Activated CD8-positive, alpha-beta T cell treated with anti-CD3 and anti-CD28 coated beads, Interleukin-2, amount 10 ng/mL, durations not matched to agents 7 days and 5 days (primary cell): ENCODE measurements around the gene DHRSX. TPM values are rescaled to one million over a fixed set of nuclear protein-coding genes. Genes with fewer than 3 reads are reported as not detected.
"Not testable (repeated sequence)": the region's sequence is repeated elsewhere in the genome, so short reads cannot be mapped to it uniquely, and the experiment has no call there.

ENCODE experiments used
- ATAC-seq: fragments of 150-1000 bp; cut with Tn5 transposase; one replicate; pipeline ENCODE4 v1.10.0; 2021; ENCODE audit warnings: moderate library complexity
- CTCF ChIA-PET: fragments of 350-600 bp; sonication (Branson Sonifier 250); formaldehyde crosslinking; loops from one replicate; lab custom pipeline; 2021; ENCODE audit warnings: antibody characterized with exemption; lab: Charles Lee
- POLR2A ChIA-PET: fragments of 350-600 bp; sonication (Branson Sonifier 250); formaldehyde crosslinking; loops from one replicate; lab custom pipeline; 2021; ENCODE audit warnings: antibody characterized with exemption; lab: Charles Lee
- DNase-seq: peaks from one replicate; pipeline ENCODE4 v3.0.0-alpha.2; 2020
- H3K27ac Mint-ChIP-seq: one replicate; pipeline ENCODE4 v1.8.0; 2021; ENCODE audit warnings: mild to moderate bottlenecking, mixed read lengths
- H3K27me3 Mint-ChIP-seq: one replicate; pipeline ENCODE4 v1.8.0; 2021; ENCODE audit warnings: low read depth, mixed read lengths
- H3K36me3 Mint-ChIP-seq: one replicate; pipeline ENCODE4 v1.8.0; 2021; ENCODE audit warnings: low read depth, mixed read lengths
- H3K4me1 Mint-ChIP-seq: one replicate; pipeline ENCODE4 v1.8.0; 2021; ENCODE audit warnings: low read depth, mixed read lengths
- H3K4me3 Mint-ChIP-seq: one replicate; pipeline ENCODE4 v1.8.0; 2021; ENCODE audit warnings: mild to moderate bottlenecking, mixed read lengths
- H3K9me3 Mint-ChIP-seq: one replicate; pipeline ENCODE4 v1.8.0; 2022; ENCODE audit warnings: mixed read lengths; ENCODE audit not compliant: insufficient read depth
- total RNA-seq, 2 experiments: library from RNA; stranded (reverse); gene quantifications; one replicate each; pipeline ENCODE4 v1.2.3, GENCODE V29; 2021

Gene DHRSX
- total RNA-seq, 2 experiments from 2014 or later: 16.2 to 18.9 TPM

GRCh38 chrX:2434270-2435163 is 66.3 kb downstream of the DHRSX start:
- ChIA-PET CTCF (no interaction called here), POLR2A (no interaction called here)
- no peak for DNase-seq
- no peaks in the 10 kb centered on the region for H3K9me3 Mint-ChIP-seq
- no peaks in the 10 kb centered on the region for H3K27me3 Mint-ChIP-seq
- peaks cover 34% of the 10 kb centered on the region for H3K36me3 Mint-ChIP-seq
- H3K27ac Mint-ChIP-seq: no peak overlapping the region
- H3K4me3 Mint-ChIP-seq: no peak overlapping the region
- H3K4me1 Mint-ChIP-seq: no peaks in the 10 kb centered on the region
- no peak for ATAC-seq

- DNase-seq (no peak), ATAC-seq (no peak)
- H3K27ac Mint-ChIP-seq: no peak overlapping the region
- H3K9me3 Mint-ChIP-seq: peaks cover 3% of the 10 kb centered on the region
- no peaks in the 10 kb centered on the region for H3K4me1 Mint-ChIP-seq
- H3K36me3 Mint-ChIP-seq: peaks cover 38% of the 10 kb centered on the region
- CTCF ChIA-PET: no interaction called here
- H3K4me3 Mint-ChIP-seq: no peak overlapping the region
- H3K27me3 Mint-ChIP-seq: no peaks in the 10 kb centered on the region
- POLR2A ChIA-PET: no interaction called here
These were observed 68.4 kb downstream of the DHRSX start for GRCh38 chrX:2432298-2432863.

- no peak for ATAC-seq
- no peaks in the 10 kb centered on the region for H3K4me1 Mint-ChIP-seq
These were observed 70.4 kb downstream of the DHRSX start for GRCh38 chrX:2430265-2430825.

DNA sequence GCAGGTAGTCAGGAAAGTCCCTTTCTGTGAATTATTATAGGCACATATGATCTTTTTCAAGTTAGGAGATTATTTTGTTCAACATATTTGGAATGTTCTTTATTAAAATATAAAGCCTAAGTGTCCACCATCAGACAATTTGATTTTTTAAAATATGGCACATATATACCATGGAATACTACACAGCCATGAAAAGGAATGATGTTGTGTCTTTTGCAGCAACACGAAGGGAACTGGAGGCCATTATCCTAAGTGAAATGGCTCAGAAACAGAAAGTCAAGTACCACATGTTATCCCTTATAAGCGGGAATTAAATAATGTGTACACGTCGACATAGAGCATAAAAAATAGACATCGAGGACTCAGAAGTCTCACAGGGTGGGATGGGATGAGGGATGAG is 73.0 kb downstream of the DHRSX start:
- CTCF ChIA-PET: no interaction called here
- POLR2A ChIA-PET: no interaction called here
- no peak overlapping the region for H3K4me3 Mint-ChIP-seq
- peaks cover 55% of the 10 kb centered on the region for H3K36me3 Mint-ChIP-seq
- H3K27ac Mint-ChIP-seq: no peak overlapping the region
- H3K4me1 Mint-ChIP-seq: no peaks in the 10 kb centered on the region
- ATAC-seq (no peak), DNase-seq (no peak)
- no peaks in the 10 kb centered on the region for H3K27me3 Mint-ChIP-seq
- H3K9me3 Mint-ChIP-seq: peaks cover 3% of the 10 kb centered on the region

More at GRCh38 chrX:2430265-2430825, 70.4 kb downstream of the DHRSX start:
- no peak for DNase-seq
- Mint-ChIP-seq H3K27me3 (no peaks in the 10 kb centered on the region), H3K27ac (no peak overlapping the region), H3K9me3 (peaks cover 3% of the 10 kb centered on the region), H3K4me3 (no peak overlapping the region), H3K36me3 (peaks cover 46% of the 10 kb centered on the region)
- POLR2A ChIA-PET: no interaction called here
- CTCF ChIA-PET: no interaction called here

- POLR2A ChIA-PET: no interaction called here
- H3K27ac Mint-ChIP-seq: no peak overlapping the region
- CTCF ChIA-PET: no interaction called here
- no peaks in the 10 kb centered on the region for H3K4me1 Mint-ChIP-seq
- DNase-seq (no peak), ATAC-seq (no peak)
- H3K4me3 Mint-ChIP-seq: no peak overlapping the region
- peaks cover 50% of the 10 kb centered on the region for H3K36me3 Mint-ChIP-seq
- H3K27me3 Mint-ChIP-seq: no peaks in the 10 kb centered on the region
- H3K9me3 Mint-ChIP-seq: peaks cover 3% of the 10 kb centered on the region
These were observed 73.6 kb downstream of the DHRSX start for GRCh38 chrX:2427147-2427546.

DNA sequence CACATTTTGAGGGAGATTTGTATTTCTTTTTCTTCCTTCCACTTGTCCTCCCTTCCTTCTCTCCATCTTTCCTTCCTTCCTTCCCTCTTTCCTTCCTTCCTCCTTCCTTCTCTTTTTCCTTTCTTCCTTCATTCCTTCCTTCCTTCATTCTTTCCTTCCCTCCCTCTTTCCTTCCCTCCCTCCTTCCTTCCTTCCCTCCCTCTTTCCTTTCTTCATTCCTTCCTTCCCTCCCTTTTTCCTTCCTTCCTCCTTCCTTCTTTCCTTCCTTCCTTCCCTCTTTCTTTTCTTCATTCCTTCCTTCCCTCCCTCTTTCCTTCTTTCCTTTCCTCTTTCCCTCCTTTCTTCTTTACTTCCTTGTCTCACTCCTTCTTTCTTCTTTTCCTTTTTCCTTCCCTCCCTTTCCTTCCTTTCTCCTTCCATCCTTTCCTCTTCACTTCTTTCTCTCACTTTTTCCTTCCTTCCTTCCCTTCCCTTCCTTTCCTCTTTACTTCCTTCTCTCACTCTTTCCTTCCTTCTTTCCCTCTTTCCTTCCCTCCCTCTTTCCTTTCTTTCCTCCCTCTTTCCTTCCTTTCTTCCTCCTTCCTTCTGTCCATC is 74.4 kb downstream of the DHRSX start:
- Mint-ChIP-seq H3K4me3 (no peak overlapping the region), H3K27me3 (no peaks in the 10 kb centered on the region)
- CTCF ChIA-PET: no interaction called here

GRCh38 chrX:2425286-2426071 is 75.3 kb downstream of the DHRSX start:
- H3K36me3 Mint-ChIP-seq: peaks cover 54% of the 10 kb centered on the region
- no peaks in the 10 kb centered on the region for H3K27me3 Mint-ChIP-seq
- POLR2A ChIA-PET: no interaction called here
- no peak for DNase-seq
- no peak overlapping the region for H3K4me3 Mint-ChIP-seq
- H3K4me1 Mint-ChIP-seq: no peaks in the 10 kb centered on the region
- CTCF ChIA-PET: no interaction called here
- ATAC-seq: no peak
- no peak overlapping the region for H3K27ac Mint-ChIP-seq
- peaks cover 3% of the 10 kb centered on the region for H3K9me3 Mint-ChIP-seq

More for the DNA sequence above, 74.4 kb downstream of the DHRSX start:
- no peaks in the 10 kb centered on the region for H3K4me1 Mint-ChIP-seq
- peaks cover 3% of the 10 kb centered on the region for H3K9me3 Mint-ChIP-seq
- H3K36me3 Mint-ChIP-seq: peaks cover 53% of the 10 kb centered on the region
- POLR2A ChIA-PET: no interaction called here
- no peak for DNase-seq
- ATAC-seq: no peak
- H3K27ac Mint-ChIP-seq: no peak overlapping the region

- no peaks in the 10 kb centered on the region for H3K4me1 Mint-ChIP-seq
- H3K9me3 Mint-ChIP-seq: peaks cover 3% of the 10 kb centered on the region
- POLR2A ChIA-PET: no interaction called here
- H3K27me3 Mint-ChIP-seq: no peaks in the 10 kb centered on the region
- no peak overlapping the region for H3K4me3 Mint-ChIP-seq
- peaks cover 49% of the 10 kb centered on the region for H3K36me3 Mint-ChIP-seq
- ATAC-seq (no peak), DNase-seq (no peak)
- CTCF ChIA-PET: no interaction called here
- no peak overlapping the region for H3K27ac Mint-ChIP-seq
These were observed 76.5 kb downstream of the DHRSX start for GRCh38 chrX:2424317-2424716.

DNA sequence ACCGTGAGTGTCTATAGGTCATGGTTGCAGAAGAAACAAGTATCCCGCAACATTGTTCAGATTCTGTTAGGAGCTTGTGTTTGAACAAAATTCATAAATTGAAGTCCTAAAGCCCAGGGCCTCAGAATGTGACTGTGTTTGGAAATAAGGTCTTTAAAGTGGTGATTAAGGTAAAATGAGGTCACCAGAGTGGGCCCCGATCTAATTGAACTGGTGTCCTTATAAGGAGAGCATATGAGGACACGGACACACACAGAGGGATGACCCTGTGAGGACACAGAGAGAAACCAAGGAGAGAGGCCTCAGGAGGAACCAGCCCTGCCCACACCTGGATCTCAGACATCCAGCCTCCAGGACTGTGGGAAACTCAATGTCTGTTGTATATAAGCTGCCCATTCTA is 76.9 kb downstream of the DHRSX start:
- Mint-ChIP-seq H3K36me3 (peaks cover 48% of the 10 kb centered on the region), H3K9me3 (peaks cover 2% of the 10 kb centered on the region), H3K27me3 (no peaks in the 10 kb centered on the region), H3K27ac (no peak overlapping the region), H3K4me3 (no peak overlapping the region), H3K4me1 (no peaks in the 10 kb centered on the region)
- ATAC-seq (no peak), DNase-seq (no peak)
- ChIA-PET POLR2A (no interaction called here), CTCF (no interaction called here)

DNA sequence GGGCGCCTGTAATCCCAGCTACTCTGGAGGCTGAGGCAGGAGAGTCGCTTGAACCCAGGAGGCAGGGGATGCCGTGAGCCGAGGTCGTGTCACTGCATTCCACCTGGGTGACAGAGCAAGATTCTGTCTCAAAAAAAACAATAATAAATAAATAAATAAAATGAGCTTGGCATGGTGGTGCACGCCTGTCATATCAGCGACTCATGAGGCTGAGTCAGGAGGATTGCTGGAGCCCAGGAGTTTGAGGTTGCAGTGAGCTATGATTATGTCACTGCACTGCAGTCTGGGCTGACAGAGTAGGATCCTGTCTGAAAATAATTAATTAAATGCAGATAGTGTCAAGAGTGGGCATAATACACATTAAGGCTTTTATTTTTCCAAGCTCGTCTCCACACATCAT is 77.5 kb downstream of the DHRSX start:
- ChIA-PET CTCF (no interaction called here), POLR2A (no interaction called here)
- no peak overlapping the region for H3K4me3 Mint-ChIP-seq
- H3K9me3 Mint-ChIP-seq: no peaks in the 10 kb centered on the region
- ATAC-seq: no peak
- H3K4me1 Mint-ChIP-seq: no peaks in the 10 kb centered on the region
- H3K36me3 Mint-ChIP-seq: peaks cover 44% of the 10 kb centered on the region
- no peak overlapping the region for H3K27ac Mint-ChIP-seq
- H3K27me3 Mint-ChIP-seq: no peaks in the 10 kb centered on the region
- DNase-seq: no peak

DNA sequence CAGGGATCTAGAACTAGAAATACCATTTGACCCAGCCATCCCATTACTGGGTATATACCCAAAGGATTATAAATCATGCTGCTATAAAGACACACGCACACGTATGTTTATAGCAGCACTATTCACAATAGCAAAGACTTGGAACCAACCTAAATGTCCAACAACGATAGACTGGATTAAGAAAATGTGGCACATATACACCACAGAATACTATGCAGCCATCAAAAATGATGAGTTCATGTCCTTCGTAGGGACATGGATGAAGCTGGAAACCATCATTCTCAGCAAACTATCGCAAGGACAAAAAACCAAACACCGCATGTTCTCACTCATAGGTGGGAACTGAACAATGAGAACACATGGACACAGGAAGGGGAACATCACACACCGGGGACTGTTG is 81.4 kb downstream of the DHRSX start:
- H3K27me3 Mint-ChIP-seq, CTCF ChIA-PET: not testable (repeated sequence)

More for the DNA sequence above, 81.4 kb downstream of the DHRSX start:
- H3K4me1 Mint-ChIP-seq, POLR2A ChIA-PET, H3K27ac Mint-ChIP-seq, DNase-seq, H3K9me3 Mint-ChIP-seq, ATAC-seq, H3K4me3 Mint-ChIP-seq: not testable (repeated sequence)
- H3K36me3 Mint-ChIP-seq: peaks cover 23% of the 10 kb centered on the region
